LNCAP (cell line): ENCODE measurements around the gene CCDC85C.

Source experiments
- TF ChIP-seq, protein P1 (sequence below): fragments of 450-650 bp; IDR thresholded peaks from 2 replicates; pipeline ENCODE4 v1.5.1; 2017; ENCODE audit warnings: mild to moderate bottlenecking

The CCDC85C gene

DNA sequence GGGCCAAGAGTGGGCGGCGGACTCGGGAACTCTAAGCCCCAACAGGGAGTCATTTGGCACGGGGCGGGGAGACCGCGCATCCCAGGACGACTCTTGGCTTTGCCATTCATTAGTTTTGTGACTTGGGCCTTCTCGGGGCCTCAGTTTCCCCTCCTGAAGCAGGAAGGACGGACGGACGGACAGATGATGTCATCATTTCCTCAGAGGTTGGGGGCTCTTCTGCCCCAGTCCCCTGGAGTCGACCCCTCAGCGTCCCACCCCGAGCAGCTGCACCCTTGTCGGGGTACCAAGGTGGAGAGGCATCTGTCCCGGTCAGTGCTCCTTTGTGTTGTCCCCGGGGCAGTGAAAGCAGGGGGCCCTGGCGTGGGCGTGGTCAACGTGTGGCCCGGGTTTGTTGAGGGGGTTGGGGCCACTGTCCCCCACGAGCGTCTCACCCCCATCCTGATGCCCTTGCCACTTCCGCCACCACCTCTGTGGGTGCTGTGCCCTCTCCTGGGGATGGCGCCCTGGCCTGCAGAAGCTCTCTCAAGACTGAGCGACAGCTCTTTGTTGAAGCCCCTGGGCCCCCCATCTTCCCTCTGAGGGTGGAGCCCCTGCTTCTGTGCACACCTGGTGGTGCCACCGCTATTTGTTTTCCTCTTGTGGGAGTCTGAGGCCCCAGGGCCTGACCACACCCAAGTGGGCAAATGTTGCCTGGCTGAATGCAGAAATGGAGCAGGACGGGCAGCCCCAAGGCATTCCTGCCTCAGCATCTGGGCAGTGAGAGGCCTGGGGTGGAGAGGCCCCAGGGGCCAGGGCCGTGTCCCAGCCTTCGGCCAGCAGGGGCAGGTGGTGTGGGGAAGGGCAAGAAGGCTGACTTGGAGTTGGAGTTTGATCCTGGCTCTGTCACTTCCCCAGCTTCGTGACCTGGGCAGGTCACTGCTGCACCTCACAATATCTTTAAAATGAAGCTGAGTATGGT is 41.8 kb upstream of the CCDC85C start:
- TF ChIP-seq, protein P1, sequence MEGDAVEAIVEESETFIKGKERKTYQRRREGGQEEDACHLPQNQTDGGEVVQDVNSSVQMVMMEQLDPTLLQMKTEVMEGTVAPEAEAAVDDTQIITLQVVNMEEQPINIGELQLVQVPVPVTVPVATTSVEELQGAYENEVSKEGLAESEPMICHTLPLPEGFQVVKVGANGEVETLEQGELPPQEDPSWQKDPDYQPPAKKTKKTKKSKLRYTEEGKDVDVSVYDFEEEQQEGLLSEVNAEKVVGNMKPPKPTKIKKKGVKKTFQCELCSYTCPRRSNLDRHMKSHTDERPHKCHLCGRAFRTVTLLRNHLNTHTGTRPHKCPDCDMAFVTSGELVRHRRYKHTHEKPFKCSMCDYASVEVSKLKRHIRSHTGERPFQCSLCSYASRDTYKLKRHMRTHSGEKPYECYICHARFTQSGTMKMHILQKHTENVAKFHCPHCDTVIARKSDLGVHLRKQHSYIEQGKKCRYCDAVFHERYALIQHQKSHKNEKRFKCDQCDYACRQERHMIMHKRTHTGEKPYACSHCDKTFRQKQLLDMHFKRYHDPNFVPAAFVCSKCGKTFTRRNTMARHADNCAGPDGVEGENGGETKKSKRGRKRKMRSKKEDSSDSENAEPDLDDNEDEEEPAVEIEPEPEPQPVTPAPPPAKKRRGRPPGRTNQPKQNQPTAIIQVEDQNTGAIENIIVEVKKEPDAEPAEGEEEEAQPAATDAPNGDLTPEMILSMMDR: no peak

DNA sequence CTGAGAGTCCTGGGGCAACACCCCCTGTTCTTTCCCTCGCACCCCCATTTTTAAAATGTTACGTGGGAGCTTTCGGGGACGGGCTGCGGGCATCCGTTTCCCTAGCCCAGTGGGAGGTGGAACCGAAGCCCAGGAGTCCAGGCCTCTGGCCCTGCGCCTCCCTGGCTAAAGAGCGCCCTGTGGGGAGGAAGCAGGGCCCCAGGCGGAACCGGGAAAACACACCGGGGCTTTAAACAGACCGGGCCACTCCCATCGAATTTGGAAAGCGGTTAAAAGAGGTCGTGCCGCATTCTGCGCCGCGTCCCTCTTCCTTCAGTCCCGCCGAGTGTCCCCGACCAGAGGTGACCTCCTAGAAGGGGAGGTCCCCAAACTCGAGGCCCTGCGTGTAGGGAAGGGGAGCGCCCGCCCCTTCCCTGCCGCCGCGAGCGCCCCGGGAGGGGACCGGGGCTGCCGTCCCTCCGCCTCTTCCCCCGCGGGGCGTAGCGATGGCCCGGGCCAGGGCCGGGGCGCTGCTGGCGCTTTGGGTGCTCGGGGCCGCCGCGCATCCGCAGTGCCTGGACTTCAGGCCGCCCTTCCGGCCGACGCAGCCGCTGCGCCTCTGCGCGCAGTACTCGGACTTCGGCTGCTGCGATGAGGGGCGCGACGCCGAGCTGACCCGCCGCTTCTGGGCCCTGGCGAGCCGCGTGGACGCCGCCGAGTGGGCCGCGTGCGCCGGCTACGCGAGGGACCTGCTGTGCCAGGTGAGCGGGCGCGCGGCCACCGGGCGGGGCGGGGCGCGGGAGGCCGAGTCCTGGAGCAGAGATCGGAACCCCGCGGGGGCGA is 40.9 kb upstream of the CCDC85C start, which contains the start of gene HHIPL1:
HHIPL1 (plus strand) TSS at position 407 of the 822 bp plus-strand sequence; CDS start at position 486, 79 bp downstream.
- TF ChIP-seq, protein P1: no peak

DNA sequence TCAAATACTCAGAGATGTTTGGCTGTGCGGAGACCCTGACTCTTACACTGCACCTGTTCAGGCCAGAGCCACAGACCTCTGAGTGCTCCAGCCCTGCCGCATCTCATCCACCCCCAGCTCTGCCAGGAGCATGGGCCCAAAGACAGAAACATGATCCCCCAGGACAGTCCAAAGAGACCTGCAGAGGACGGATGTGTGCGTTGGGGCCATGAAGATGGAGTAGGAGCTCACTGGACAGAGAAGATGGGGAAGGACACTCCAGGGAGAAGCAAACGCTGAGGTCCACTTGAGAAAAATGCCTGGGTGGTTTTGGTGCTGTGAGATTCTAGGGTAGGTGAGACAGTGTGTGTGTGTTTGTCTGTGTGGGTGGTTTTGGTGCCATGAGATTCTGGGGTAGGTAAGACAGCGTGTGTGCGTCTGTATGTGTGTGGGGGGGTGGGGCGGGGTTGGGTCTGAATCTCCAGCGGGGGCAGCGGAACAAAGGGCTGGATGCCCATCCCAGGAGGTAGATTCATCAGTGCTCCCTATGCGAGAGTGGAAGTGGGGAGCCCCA is 40.1 kb upstream of the CCDC85C start:
- TF ChIP-seq, protein P1: no peak

DNA sequence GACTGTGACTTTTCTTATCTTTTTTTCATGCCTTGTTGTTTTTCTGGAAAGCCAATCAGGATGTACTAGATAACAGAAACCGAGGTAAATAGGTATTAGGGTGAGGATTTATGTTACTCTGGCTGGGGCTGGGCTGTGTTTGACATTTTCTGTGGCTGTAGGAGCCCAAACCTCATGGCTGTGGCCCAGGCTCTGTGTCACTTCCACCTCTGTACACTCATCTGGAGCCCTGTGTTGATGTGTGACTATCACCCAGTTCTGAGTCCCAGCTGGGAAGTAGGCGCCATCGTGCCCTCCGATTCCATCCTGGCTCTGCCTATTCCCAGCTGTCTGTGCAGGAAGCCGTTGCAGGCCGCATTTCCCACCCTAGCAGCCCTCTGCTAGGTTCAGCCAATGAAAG is 39.3 kb upstream of the CCDC85C start:
- TF ChIP-seq, protein P1: no peak

DNA sequence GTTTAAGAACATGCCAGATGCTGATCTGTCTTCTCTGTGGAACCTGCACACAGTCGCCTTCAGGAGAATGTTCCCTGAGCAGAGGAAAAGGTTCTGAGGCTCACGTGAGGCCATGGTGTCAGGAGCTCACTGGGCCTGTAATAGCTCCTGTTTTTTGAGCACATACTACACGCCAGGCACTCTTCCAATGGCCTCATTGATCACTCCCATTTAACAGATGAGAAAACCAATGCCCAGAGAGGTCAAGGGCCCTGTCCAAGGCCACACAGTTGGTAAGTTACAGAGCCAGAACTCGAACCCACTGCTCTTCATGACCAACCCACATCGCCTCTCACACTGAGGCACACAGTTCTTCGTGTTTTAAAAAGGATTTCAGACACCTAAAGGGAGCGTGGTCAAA is 33.6 kb upstream of the CCDC85C start:
- TF ChIP-seq, protein P1: no peak

DNA sequence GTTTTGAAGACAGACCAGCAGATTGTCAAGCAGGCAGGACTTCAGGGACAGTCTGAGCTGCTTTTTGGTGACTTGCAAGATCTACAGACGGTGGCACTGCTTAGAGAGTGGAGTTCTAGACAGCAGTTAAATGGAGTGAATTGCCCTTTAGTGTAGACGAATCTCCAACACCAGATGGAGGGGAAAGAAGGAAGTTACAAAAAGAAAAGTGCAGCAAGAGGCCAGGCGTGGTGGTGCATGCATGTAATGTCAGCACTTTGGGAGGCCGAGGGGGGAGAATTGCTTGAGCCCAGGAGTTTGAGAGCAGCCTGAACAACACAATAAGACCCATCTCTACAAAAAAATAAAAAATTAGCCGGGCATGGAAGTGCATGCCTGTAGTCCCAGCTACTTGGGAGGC is 32.5 kb upstream of the CCDC85C start:
- TF ChIP-seq, protein P1: no peak

DNA sequence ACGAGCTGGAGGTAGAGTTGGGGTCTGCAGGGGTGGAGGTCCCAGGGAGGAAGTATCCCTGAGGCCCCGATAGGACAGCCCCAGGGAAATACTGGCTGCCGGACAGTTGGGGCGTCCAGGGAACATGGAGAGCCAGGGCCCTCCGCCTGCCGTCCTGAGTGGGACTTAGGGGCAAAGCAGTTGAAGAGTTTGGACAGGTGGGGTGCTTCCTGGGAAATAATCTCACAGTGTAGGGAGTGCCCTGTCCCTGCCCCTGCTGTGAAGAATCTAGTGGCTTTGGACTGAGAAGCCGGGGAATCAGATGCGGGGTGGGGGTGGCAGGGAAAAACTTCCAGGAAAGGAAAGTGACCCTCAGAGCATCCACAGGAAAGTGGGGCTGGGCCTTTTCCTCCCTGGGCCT is 31.1 kb upstream of the CCDC85C start:
- TF ChIP-seq, protein P1: no peak
